Measurements from ENCODE around the gene SH3BP5L.
"Not testable (repeated sequence)": the region's sequence is repeated elsewhere in the genome, so short reads cannot be mapped to it uniquely, and the experiment has no call there.

The SH3BP5L gene

GRCh38 chr1:248807067-248807737 lies 18.5 kb downstream of the SH3BP5L start:
- DNase-seq = peak; percentile 21

- DNase-seq = no peak
Measured at GRCh38 chr1:248805876-248806275, 19.8 kb downstream of the SH3BP5L start.

DNA sequence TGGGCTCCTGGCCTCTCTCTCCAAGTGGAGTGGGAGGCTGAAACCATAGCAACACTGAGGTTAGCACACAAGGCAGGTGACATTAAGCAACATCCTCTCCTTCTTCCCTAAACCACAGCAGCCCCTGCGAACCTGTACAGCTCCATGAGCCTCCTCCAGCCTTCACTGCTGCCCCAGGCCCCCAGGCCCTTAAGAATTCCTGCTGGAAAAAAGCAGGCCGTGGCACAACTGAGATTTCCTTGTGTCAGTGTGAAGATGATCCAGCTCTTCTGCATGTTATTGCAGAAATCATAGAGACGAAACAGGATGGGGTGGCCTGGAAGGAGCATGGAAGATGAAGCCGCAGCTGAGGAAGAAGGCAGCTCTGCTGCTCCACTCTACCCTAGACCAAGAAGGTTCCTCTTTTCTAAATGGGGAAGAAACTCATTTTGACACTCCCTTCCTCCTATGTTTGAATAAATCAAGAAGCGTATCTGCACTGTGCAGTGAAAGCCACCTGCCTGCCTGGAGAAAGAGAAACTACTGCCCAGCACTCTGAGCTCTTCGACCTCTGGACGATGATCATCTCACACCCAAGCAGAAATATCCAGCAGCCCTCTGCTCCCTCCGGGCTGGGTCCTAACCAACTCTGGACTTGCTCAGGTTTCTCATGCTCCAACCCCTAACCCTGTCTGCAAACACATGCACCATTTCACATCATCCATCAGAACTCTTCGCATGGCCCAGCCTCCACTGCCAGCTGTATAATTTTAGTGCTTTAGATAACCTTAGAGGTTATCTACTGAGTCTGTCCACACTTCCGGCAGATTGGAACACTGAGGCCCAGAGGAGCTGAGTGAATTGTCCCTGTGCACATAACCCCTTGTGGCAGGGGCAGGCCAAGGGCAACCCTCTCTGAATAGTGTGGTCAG lies 20.7 kb downstream of the SH3BP5L start:
- DNase-seq = no peak

- not testable (repeated sequence) for DNase-seq
Measured at GRCh38 chr1:248803501-248803900, 22.2 kb downstream of the SH3BP5L start.

- DNase-seq = no peak
Measured at GRCh38 chr1:248802454-248802853, 23.3 kb downstream of the SH3BP5L start.

GRCh38 chr1:248800459-248800858 lies 25.3 kb downstream of the SH3BP5L start:
- no peak for DNase-seq

GRCh38 chr1:248798791-248799190 lies 26.9 kb downstream of the SH3BP5L start:
- no peak for DNase-seq

DNA sequence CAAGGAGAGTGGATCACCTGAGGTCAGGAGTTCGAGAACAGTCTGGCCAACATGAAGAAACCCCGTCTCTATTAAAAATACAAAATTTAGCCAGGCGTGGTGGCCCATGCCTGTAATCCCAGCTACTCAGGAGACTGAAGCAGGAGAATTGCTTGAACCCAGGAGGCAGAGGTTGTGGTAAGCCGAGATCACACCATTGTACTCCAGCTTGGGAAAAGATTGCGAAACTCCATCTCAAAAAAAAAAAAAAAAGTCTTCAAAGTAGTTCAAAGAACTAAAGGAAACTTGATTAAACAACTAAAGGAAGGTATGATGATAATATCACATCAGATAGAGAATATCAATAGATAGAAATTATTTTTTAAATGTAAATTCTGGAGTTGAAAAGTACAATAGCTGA lies 31.1 kb downstream of the SH3BP5L start:
- not testable (repeated sequence) for DNase-seq

DNA sequence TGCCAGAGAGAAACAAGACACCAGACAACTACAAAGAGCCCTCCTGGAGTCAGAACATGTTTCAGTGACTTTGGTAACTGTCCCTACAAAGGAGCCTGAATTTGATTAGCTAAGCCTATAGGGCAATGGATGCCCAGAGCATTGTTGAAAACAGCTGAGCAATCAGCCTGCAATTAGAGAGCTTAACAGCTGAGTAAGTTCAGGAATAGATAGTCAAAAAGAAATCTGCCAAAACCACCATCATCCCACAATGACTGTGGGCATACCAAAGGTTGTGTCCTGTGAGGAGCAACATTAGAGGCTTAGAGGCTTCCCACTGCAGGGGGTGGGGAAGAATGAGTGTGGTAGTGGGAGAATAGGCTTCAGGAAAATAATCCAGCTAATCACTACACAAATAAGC lies 32.1 kb downstream of the SH3BP5L start:
- DNase-seq = no peak

DNA sequence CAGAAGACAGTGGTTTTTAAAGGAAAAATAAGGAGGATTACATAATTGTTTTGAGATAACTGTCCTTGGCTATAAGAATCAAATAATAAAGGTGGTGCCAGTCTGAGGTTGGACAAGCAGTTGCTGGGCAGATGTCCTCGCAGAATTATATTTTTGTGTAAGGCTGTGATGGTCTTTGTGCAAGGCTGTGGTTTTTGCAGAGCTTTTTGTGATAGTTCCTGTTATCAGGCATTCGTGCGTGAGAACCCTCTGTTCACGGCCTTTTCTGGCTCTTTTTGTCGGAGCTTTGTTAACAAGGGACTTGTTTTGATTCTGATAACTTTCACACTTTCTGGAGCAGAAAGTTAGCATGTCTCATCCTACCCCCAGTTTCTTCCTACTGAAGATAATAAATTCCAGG lies 33.4 kb downstream of the SH3BP5L start:
- DNase-seq = no peak

- no peak for DNase-seq
Measured at GRCh38 chr1:248791010-248791409, 34.7 kb downstream of the SH3BP5L start.

GRCh38 chr1:248790456-248790855 lies 35.3 kb downstream of the SH3BP5L start:
- DNase-seq = no peak

- DNase-seq = not testable (repeated sequence)
Measured at GRCh38 chr1:248789337-248789736, 36.4 kb downstream of the SH3BP5L start.

- no peak for DNase-seq
Measured at GRCh38 chr1:248788327-248788726, 37.4 kb downstream of the SH3BP5L start.

DNA sequence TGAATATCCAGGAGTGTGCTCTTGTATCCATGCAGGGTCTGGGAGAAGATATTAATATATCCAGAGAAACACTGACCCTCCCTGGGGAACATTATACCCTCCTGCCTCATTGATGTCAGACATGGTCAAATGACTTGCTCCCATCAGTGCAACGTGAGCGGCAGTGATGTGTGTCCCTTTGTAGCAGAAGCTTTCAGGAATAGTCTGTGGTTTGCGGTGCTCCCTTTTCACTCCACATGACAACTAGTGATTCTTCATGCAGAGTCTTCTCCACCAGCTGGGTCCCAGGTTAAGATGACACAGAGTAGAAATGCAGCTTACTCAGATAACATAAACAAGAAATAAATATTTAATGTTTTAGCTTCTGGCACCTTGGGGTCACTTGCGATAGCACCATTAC lies 38.3 kb downstream of the SH3BP5L start:
- no peak for DNase-seq

DNA sequence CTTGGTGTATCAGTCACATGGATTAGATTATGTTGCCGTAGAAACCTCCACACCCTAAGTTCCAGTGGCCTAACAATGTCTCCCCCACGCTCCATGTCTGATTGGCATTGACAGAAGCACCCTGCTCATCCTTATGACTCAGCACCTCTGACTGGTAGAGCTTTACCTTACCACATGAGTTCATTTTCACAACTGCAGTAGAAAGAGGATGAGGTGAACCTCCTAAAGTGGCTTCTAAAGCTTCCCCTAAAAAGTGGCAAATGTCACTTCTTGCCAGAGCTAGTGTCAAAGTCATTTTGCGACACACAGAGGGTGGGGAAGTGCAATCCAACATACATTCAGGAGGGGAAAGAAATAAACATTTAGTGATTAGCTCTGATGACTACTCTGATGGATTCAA lies 39.6 kb downstream of the SH3BP5L start:
- DNase-seq = no peak

- no peak for DNase-seq
Measured at GRCh38 chr1:248783367-248783766, 42.3 kb downstream of the SH3BP5L start.

DNA sequence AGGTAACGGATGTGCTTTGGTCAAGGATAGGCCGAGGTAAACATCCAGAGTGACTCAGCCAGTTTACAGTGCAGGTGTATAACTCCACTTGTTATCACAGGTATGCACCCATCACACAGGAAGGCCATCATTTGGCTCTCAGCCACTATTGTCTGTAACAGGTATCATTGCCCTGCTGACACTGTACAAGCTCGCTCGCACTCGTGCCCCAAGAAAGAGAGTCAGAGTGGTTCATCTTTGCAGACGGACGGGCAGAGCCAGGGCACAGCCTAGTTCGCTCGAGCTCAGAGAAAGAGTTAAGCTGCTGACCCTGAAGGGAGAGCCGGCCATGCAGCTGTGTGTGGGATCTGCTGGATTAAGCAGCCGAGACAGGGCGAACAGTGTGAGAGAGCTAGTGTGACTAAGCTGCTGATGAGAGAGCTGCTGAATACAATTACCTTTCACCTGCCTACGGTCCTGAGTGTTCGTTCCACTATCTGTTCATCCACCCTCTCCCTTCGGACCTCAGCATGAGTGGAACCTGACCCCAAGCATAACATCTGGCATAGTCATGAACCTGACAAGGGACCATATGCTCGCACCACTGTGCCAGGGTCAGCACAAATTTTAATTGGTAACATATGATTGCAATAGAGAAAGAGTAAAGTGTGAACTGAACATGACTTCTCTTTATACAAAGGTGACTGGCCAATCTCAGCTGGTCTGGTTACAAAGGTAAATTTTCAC lies 43.1 kb downstream of the SH3BP5L start:
- DNase-seq = no peak

DNA sequence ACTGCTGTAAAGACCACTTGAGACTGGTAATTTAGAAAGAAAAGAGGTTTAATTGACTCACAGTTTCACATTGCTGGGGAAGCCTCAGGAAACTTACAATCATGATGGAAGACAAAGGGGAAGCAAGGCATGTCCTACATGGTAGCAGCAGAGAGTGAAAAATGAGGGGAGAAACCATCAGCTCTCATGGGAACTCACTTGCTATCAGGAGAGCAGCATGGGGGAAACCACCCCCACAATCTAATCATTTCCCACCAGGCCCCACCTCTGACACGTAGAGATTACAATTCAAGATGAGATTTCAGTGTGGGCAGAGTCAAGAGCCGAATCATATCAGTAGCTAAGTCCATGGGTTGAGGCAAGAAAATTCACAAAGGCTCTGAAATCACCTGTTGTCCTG lies 46.4 kb downstream of the SH3BP5L start:
- DNase-seq = no peak

- DNase-seq = no peak
Measured at GRCh38 chr1:248778906-248779305, 46.8 kb downstream of the SH3BP5L start.

DNA sequence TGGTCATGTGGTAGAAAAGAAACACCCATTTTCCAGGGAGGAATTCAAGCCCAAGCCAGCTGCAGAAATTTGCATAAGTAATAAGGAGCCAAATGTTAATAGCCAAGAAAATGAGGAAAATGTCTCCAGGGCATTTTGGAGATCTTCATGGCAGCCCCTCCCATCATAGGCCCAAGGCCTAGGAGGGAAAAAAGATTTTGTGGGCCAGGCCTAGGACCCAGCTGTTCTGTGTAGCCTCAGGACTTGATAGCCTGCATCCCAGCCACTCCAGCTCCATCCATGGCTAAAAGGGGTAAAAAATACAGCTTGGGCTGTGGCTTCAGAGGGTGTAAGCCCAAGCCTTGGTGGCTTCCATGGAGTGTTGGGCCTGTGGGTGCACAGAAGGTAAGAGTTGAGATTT lies 48.7 kb downstream of the SH3BP5L start:
- DNase-seq = no peak

- no peak for DNase-seq
Measured at GRCh38 chr1:248775441-248775840, 50.3 kb downstream of the SH3BP5L start.

All from fibroblast of skin of right biceps (primary cell).